HG03571 (cell line): ENCODE results near the gene AIMP2.
A peak's percentile ranks its signal among the peaks of the same experiment; 100 is the strongest.
"Not testable (repeated sequence)": the region's sequence is repeated elsewhere in the genome, so short reads cannot be mapped to it uniquely, and the experiment has no call there.

Experiments
- ATAC-seq: cut with Tn5 transposase; IDR thresholded peaks from one replicate; pipeline ENCODE4 v1.9.1; 2021; ENCODE audit not compliant: unreplicated experiment

AIMP2 gene

DNA sequence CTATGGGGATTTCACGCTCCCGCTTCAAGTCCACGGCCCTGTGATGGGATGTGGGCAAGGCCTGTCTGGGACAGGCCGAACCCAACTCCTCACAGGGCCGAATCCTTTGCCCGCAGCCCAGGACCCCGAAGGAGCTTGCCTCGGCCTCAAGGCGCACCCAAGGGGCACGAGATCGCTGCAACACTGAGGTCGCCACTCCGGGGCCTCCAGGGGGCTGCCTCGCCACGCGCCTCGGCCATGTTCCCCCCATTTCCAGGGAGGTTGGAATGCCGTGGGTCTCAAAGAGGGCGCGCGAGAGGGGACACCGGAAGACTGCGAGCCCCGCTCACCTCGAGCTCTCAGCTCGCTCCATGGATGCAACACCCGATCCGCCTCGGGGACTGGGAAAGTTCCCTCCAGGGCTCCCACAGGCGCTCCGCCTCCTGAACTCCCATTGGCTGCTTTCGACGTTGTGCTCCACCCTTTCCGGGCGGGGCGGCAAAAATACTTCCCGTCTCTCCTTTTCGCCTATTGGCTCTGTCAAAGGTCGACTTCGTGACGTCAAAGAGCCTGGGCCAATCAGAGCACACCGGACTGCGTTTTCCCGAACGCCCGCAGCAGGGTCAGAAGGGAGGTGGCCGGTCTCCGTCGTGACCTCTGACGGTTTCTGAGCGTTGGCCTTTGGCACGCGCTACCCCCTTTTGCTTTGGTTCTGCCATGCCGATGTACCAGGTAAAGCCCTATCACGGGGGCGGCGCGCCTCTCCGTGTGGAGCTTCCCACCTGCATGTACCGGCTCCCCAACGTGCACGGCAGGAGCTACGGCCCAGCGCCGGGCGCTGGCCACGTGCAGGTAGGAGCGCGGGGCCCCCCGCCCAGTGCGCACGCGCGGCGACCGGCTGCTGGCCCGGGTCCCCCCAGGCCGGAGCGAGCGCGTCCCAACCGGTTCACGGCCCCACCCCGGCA is at the start of gene AIMP2, which contains the start of gene PMS2:
Gene AIMP2 (plus strand): TSS at position 605 of the 944 bp plus-strand sequence. CDS start 92 bp downstream, at position 697.
Gene PMS2 (minus strand): TSS at position 382 of the 944 bp plus-strand sequence. CDS start 30 bp downstream, at position 352.
- peak; percentile 96 for ATAC-seq

DNA sequence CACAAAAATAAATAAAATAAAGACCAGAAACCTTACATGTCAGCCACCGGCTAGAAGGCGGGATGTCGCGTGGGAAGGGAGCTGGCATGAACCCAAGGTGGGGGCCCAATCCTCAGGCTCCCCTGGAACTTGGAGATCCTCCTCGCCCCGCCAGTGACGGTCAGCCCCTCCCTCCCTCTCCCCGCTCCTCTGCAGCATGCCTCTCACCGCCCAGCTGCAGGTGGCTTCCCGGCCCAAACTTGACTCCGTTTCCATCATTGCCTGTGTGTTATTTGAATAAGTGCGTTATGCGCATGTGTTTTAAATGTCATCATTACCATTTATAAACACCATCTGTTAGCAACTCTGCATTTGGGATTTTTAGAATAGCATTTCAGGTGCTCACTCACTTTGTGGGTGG is 45.9 kb upstream of the AIMP2 start:
- not testable (repeated sequence) for ATAC-seq

DNA sequence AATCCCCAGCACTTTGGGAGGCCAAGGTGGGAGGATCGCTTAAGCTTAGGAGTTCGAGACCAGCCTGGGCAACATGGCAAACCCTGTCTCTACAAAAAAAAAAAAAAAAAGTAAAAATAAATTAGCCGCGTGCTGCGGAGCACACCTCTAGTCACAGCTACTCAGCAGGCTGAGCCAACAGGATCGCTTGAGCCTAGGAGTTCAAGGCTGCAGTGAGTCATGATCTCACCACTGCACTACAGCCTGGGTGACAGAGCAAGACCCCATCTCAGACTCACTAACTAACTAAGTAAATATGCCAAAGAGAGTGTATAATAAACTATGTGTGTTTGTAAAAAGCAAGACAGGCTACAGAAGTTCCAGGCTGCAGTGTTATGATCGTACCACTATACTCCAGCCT is 45.3 kb upstream of the AIMP2 start:
- ATAC-seq = not testable (repeated sequence)

DNA sequence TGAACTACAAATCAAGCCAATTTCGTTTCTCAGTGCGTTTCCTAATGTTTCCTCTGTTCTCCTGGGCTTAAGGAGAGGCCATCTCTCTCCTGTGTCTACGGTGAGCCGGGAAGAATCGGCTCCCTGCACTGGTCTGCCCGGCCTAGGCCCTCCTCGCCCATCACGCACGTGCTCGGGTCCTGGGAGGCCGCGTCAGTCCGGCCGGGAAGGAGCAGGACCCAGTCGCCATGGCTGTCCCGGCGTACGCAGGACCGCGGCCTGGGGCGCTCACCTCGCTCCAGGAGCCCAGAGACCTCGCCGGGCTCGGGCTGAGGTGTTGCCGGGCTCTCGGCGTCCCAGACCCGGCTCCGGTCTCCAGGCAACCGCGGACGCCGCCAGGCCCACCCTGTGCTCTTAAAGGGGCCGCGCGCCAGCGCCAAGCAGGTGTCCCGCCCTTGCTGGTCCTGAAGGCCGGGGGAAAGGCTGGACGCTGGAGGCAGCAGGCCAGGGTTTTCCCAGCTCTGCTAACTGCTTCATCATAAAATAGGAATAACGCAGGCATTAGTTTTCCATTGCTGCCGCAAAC is 38.6 kb upstream of the AIMP2 start, which contains the start of gene RSPH10B:
Gene RSPH10B (minus strand): TSS at position 343 of the 565 bp plus-strand sequence. CDS start 3,573 bp downstream, outside the sequence.
- ATAC-seq = not testable (repeated sequence)

DNA sequence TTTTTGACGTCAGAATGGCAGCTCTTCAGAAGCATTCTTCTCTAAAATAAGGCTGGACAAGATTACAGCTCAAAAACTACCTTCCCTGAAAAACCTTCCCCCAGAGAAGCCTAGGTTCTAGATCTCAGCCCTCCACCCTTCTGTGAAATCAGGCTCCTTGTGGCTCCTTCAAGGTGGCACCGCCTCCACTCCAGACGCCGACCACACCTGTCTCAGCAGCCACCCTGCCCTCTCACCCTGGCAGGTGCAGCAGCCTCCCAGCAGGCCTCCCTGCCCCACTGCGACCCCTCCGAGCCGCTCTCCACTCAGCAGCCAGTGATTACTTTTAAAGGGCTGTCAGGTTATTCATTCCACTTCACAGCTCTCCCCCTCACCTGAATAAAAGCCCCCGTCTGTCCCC is 35.5 kb upstream of the AIMP2 start:
- not testable (repeated sequence) for ATAC-seq

DNA sequence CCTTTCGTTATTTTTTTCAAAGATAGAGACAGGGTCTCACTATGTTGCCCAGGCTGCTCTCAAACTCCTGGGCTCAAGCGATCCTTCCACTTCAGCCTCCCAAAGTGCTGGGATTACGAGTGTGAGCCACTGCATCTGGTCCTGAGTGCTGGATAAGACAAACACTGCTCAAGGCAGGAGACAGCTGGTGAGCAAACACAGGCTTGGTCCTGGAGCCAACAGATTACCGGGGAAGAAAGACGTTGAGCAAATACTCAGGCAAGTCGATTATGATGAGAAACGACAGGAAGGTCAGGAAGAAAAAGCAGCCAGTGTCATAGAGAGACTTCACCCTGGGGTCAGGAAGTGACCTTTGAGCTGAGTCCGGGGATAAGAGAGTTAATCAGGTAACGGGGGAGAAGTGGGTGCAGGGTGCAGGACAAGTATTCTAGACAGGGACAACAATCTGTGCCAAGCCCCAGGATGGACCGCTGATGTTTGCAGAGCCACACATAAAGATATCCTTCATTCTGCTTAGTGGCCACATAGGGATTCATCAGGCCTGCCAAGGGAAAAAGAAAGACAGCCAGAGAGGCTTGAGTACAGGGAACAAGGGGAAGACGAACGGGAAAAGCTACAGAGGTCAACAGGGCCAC is 29.3 kb upstream of the AIMP2 start:
- not testable (repeated sequence) for ATAC-seq

DNA sequence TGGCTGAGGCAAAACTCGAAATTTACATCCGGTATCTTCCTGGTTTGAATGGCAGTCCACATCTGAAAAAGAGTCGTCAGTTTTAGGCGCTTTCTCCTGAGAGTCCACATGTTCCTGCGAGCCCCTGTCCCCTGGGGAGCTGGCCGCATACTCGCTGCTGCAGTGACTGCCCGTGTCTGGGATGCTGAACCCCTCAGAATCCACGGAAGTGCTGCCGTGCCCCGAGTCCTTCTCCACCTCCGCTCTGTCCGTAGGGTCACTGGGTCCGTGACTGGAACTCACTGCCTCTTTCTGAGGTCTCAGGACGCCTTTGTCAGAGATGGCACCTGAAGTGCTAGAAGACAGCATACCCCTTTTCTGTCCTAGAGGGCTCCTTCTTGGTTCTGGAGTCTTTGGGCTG is 22.0 kb upstream of the AIMP2 start:
- not testable (repeated sequence) for ATAC-seq

DNA sequence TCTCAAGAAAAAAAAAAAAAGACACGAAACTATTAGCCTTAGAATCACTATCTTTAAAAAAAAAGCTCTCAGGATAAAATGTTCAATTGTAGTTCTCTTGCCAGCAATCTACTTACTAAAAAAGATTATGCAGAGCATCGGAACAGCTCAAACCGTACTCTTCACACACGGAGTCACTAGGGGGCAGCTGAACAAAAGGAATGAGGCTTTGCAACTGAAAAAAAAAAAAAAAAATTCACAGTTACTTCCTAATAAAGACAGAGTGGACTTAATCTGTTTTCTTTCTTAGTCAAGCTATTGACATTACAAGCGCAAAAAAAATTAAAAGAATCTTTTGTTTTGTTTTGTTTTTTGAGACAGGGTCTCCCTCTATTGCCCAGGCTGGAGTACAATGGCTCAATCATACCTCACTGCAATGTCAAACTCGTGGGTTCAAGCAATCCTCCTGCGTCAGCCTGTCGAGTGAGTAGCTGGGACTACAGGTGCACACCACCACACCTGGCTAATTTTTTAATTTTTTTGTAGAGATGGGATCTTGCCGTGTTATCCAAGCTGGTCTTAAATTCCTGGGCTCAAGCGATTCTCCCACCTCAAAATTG is 11.8 kb upstream of the AIMP2 start:
- no peak for ATAC-seq

DNA sequence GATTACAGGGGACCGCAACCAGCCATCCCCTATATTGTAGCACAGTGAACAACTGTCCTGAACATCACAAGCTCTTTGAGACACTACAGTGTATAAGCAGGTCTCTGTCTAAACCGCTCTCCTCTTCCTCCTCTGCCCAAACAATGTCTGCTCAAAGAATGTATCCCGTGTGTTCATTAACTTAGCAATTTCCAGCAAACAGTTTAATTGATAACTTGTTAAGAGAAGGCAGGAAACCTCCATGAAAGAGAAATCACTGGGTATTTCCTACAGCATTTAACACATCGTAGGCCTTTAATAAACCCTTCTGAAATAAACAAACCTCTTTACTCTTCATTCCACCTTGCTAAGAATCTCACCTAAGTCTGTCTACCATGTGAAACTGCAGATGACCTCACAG is 1.7 kb upstream of the AIMP2 start:
- ATAC-seq = no peak

DNA sequence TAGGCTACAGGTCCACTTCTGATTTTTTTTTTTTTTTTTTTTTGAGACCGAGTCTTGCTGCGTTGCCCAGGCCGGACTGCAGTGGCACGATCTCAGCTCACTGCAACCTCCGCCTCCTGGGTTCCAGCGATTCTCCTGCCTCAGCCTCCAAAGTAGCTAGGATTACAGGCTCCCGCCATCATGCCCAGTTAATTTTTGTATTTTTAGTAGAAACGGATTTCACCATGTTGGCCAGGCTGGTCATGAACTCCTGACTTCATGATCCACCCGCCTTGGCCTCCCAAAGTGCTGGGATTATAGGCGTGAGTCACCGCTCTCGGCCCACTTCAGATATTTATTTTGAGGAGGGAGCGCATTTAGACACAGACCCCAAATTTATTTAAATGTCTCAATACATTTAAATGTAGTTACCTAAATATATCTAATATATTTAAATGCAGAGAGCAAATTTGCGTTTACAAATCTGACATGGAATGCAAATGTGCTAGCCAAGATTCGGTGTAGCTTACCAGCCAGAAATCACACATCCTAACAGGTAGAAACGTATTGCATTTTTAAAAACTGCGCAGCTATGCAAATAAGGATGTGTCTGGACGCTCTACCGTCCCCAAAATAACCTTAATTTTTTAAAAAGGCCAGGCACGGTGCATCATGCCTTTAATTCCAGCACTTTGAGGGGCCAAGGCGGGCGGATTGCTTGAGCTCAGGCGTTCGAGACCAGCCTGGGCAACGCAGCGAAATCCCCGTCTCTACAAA is 1.1 kb upstream of the AIMP2 start:
- not testable (repeated sequence) for ATAC-seq

DNA sequence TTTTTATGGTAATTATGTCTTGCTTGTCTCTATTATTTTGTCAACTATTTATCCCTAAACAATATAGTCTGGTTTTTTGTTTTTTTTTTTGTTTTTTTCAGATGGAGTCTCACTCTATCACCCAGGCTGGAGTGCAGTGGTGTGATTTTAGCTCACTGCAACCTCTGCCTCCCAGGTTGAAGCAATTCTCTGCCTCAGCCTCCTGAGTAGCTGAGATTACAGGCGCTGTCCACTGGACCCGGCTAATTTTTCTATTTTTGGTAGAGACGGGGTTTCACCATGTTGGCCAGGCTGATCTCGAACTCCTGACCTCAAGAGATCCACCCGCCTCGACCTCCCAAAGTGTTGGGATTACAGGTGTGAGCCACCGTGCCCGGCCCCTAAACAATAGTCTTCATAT is 1.3 kb downstream of the AIMP2 start:
- ATAC-seq = not testable (repeated sequence)

DNA sequence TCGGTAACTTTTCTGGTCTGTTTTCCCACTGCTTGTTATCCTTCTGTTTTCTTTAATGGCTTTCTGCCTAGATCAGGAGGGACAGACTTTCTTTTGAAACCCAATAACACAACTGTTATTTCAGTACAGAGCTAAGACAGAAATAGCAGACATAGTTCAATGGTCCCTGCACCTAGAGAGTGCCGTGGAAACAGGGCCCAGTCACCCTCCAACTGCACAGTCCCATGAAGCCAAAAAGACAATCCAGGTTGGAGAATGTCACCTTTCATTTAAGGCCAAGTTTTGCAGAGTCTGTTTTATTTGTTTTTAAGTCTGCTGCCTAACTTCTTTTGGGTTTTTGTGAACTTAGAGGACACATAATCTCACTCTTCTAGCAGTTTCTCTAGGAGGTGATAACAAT is 2.5 kb downstream of the AIMP2 start:
- ATAC-seq = no peak

DNA sequence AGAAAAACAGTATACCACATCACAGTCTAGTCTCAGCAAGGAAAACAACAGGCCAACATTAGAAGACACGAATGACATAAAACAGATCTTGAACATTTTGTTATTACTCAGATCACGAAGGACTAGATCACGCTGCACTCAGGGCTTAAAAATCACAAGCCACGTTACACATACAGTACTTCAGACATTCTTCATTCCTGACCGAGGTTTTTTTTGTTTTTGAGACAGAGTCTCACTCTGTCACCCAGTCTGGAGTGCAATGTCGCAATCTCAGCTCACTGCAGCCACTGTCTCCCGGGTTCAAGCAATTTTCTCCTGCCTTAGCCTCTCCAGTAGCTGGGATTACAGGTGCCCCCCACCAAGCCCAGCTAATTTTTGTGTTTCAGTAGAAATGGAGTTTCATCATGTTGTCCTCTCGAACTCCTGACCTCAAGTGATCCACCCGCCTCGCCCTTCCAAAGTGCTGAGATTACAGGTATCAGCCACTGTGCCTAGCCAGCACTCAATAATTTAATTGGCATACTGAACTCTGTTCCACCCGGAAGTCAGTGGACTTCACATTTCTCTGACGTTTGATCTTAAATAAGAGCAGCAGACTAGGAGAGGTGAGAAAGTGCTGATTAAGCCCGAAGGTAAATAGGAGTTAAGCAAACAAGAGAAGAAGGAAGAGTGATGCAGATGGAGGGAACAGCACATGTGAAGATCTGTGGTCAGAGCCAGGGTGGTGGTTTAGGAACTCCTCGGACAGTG is 3.5 kb downstream of the AIMP2 start:
- ATAC-seq = no peak

DNA sequence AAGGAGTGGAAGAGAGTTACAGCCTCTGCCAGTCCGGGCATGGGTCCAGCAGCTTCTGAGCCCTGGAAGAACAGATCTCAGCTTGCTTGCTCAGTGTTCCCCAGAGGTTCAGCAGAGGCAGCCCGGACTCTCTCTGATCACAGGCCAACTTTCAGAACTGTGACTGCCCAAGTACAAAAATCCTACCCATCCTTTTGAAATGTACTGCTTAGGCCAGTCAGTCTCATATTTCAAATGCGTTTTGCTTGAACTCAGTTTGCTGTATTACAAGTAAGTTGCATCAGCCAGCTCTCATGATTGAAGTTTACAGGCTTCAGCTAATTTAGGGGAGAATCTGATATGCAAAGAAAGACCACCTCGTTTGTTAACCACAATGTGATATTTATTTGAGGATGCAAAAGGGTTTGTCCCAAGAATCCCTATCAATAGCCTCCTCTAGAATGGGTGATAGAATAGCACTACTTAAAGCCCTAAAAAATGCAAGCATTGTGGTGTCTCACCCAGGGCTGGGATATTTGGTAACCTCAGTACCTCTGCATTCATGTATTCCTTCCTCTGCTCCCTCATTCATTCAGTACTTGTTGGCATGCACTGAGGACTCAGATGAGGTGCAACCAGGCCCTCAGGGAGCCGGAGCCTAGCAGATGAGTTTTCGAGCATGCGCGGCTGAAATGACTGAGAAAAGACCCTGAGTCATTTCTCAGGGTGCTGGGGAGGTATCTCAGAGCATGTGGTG is 7.0 kb downstream of the AIMP2 start:
- ATAC-seq = no peak

DNA sequence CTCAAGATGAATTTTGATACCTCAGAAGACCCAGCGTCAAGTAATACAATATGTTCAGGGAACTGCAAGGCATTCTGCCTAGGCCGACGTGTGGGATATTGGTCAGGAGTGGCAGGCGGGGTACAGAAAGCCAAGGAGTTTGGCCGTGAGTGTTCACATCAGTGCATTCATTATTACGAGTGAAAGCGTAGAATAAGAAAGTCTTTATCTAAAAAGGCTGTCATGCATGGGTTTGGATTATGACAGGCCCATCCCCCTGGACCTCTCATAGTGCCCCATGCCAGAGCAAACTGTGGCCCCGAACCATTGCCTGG is 7.5 kb downstream of the AIMP2 start:
- no peak for ATAC-seq

DNA sequence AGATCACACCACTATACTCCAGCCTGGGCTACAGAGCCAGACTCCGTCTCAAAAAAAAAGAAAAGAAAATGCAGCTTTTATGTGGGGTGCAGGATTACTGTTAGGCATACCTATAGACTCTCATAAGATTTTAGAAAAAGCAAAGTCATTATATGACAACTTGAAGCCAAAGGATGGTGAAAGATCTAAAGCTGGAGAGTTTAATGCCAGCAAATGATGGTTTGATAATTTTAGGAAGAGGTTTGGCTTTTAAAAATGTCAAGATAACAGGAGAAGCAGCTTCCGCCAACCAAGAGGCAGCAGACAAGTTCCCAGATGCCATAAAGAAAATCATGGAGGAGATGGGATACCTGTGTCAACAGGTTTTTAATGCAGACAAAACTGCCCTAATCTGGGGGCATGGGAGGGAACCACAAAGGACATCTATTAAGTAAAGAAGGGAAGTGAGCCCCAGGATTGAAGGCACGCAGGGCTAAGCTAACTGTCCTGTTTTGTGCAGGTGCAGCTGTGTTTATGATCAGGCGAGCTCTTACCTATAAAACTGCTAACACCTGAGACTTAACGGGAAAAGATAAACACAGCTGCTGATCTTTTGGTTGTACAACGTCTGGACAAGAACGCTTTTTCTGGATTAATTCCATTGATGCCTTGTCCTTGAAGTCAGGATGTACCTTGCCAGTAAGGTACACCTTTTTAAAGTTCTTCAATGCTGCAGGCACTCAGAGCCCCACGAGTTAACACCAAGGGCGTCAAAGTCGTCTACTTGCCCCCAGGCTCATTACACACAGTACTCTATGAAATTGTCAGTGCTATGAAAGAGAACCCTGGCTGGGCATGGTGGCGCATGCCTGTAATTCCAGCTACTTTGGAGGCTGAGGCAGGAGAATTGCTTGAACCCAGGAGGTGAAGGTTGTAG is 11.6 kb downstream of the AIMP2 start:
- ATAC-seq = no peak

DNA sequence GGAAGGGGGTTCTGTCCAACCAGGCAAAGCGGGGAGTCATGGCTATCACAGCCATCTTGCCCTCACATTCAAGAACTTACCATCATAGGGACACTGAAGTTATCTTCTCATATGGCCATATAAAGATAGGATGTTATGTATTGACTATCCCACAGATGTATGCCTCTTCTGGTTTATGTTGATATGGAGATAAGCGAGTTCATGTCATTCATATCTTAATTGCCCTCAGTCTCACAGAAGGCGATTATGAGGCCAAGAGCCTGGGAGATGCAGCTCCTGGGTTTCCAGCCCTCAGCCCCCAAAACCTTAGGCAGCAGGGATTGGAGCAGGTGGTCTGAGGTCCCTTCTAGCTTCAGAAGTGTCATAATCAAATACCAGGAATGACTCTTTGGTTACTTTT is 13.6 kb downstream of the AIMP2 start:
- ATAC-seq = no peak

DNA sequence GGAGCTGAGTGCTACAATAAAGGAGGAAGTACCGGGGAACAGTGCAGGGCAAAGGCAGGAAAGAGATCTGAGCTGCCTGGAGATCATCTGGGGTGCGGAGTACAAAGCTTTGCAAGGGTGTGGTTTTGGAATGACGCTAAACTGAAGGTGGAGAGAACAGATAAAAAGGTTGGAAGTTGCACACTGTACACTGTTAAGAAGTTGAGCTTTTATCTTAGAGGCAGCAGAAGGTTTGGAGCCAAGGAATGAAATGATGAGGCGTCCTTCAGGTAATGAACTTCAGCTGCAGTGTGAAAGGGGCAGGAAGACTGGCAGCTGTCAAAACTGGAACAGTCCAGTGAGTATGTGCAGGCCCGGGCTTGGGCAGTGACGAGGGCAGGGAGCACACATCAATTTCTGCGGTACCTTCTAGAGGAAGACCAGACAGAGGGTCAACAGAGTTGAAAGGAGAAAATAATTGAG is 14.9 kb downstream of the AIMP2 start:
- no peak for ATAC-seq
